HepG2 (cell line): ENCODE data around the gene AURKA. TPM values are rescaled to one million over a fixed set of nuclear protein-coding genes. Genes with fewer than 3 reads are reported as not detected.
A peak's percentile ranks its signal among the peaks of the same experiment; 100 is the strongest.

Experiments used
- ATAC-seq: fragments of 200-7000 bp; cut with Tn5 transposase; 3 replicates; pipeline ENCODE4 v1.9.1; 2020; ENCODE audit warnings: mild to moderate bottlenecking, moderate library complexity
- Bru-seq: library from RNA; stranded (reverse); fragments of 400-500 nt; gene quantifications from one replicate; lab custom pipeline; 2021; lab: Mats Ljungman, UMichigan
- BruChase-seq, 2 experiments: library from RNA; stranded (reverse); fragments of 400-500 nt; gene quantifications; one replicate each; lab custom pipeline; 2021; lab: Mats Ljungman, UMichigan
- BruUV-seq: library from RNA; stranded (reverse); fragments of 400-500 nt; replicated peaks from 2 replicates; lab custom pipeline; 2021; lab: Mats Ljungman, UMichigan
- CTCF ChIA-PET: fragments of 300-600 bp; formaldehyde crosslinking; extraction: SDS; loops from one replicate; lab custom pipeline; 2021; ENCODE audit warnings: low total read pairs, inconsistent platforms, low intra/inter-chr PET ratio; lab: Yijun Ruan, JAX
- POLR2A ChIA-PET: fragments of 350-600 bp; sonication (Branson Sonifier 250); formaldehyde crosslinking; loops from one replicate; lab custom pipeline; 2020; ENCODE audit warnings: antibody characterized with exemption, inconsistent platforms; lab: Yijun Ruan, JAX
- DNase-seq: peaks from one replicate; pipeline ENCODE4 v3.0.0-alpha.2; 2015; ENCODE audit warnings: low spot score
- FAIRE-seq: peaks from 3 replicates; lab custom pipeline; 2011; peaks lifted over from hg19 to GRCh38; lab: Jason Lieb, UNC
- H2AFZ ChIP-seq: one replicate; pipeline ENCODE4 v1.6.1; 2011; ENCODE audit warnings: low read length, inconsistent platforms
- H3K27ac ChIP-seq: fragments of 300-600 bp; 3 replicates; pipeline ENCODE4 v1.8.0; 2011; ENCODE audit warnings: mixed run types, mild to moderate bottlenecking, mixed read lengths, low read length, inconsistent platforms; ENCODE audit not compliant: insufficient read depth; ENCODE audit errors: extremely low read length
- H3K27me3 ChIP-seq, 2 experiments: fragments of 200-600 bp in 1 of 2; 2 replicates in 1 of 2; 3 replicates in 1 of 2; pipeline versions ENCODE4 v1.6.0 to v1.8.0; 2011; ENCODE audit warnings: low read length in 2 of 2, mild to moderate bottlenecking in 2 of 2, moderate library complexity in 2 of 2, inconsistent platforms in 1 of 2; ENCODE audit not compliant: insufficient read depth in 2 of 2, control insufficient read depth in 1 of 2
- H3K36me3 ChIP-seq, 2 experiments: fragments of 200-600 bp in 1 of 2; replicated peaks in 1 of 2; 2 replicates in 1 of 2; 3 replicates in 1 of 2; pipeline versions ENCODE4 v1.5.1 to v1.8.0; 2011; ENCODE audit warnings: low read length in 2 of 2, inconsistent platforms in 1 of 2; ENCODE audit not compliant: insufficient read depth in 2 of 2, control insufficient read depth in 1 of 2
- H3K4me1 ChIP-seq: 2 replicates; pipeline ENCODE4 v1.5.1; 2012; ENCODE audit warnings: low read length, inconsistent platforms; ENCODE audit not compliant: insufficient read depth
- H3K4me2 ChIP-seq: 2 replicates; pipeline ENCODE4 v1.6.0; 2011; ENCODE audit warnings: low read depth, low read length, inconsistent platforms
- H3K4me3 ChIP-seq, 3 experiments: fragments of 200-600 bp in 1 of 3; sonication (generic), shearing (Covaris generic) in 1 of 3; replicated peaks in 1 of 3; 2 replicates each; pipeline ENCODE4 v1.5.1; 2011 to 2016; ENCODE audit warnings: low read length in 3 of 3, inconsistent platforms in 2 of 3, low read depth in 2 of 3, mild to moderate bottlenecking in 2 of 3, control low read depth in 1 of 3, mixed read lengths in 1 of 3; ENCODE audit not compliant: insufficient read depth in 1 of 3
- H3K79me2 ChIP-seq: one replicate; pipeline ENCODE4 v1.6.1; 2011; ENCODE audit warnings: low read length, inconsistent platforms; ENCODE audit not compliant: insufficient read depth
- H3K9ac ChIP-seq: 2 replicates; pipeline ENCODE4 v1.6.0; 2011; ENCODE audit warnings: mild to moderate bottlenecking, low read depth, low read length, inconsistent platforms; ENCODE audit not compliant: insufficient read depth
- H3K9me3 ChIP-seq: 2 replicates; pipeline ENCODE4 v1.5.1; 2012; ENCODE audit warnings: mild to moderate bottlenecking, low read length
- H4K20me1 ChIP-seq: 2 replicates; pipeline ENCODE4 v1.6.0; 2011; ENCODE audit warnings: inconsistent platforms, mild to moderate bottlenecking, low read length, moderate library complexity; ENCODE audit not compliant: insufficient read depth
- IRX3 ChIP-seq: sonication (generic); formaldehyde crosslinking; IDR thresholded peaks from 2 replicates; pipeline ENCODE4 v1.8.1; 2023; ENCODE audit warnings: mild to moderate bottlenecking, low read depth, missing genetic modification reagents, borderline replicate concordance
- KAT8 ChIP-seq: IDR thresholded peaks from 2 replicates; pipeline ENCODE4 v1.6.1; 2016; ENCODE audit warnings: missing genetic modification reagents, missing compliant biosample characterization
- NCOA1 ChIP-seq: sonication (generic); formaldehyde crosslinking; IDR thresholded peaks from 2 replicates; pipeline ENCODE4 v1.9.0; 2021; ENCODE audit warnings: missing genetic modification reagents
- NFKBIZ ChIP-seq: IDR thresholded peaks from 2 replicates; pipeline ENCODE4 v1.6.1; 2018; ENCODE audit warnings: missing genetic modification reagents, missing compliant biosample characterization
- NR2C2 ChIP-seq: sonication (generic); formaldehyde crosslinking; IDR thresholded peaks from 2 replicates; pipeline ENCODE4 v1.4.0; 2020; ENCODE audit warnings: missing genetic modification reagents, mild to moderate bottlenecking, moderate library complexity, borderline replicate concordance
- NRL ChIP-seq: sonication (generic); formaldehyde crosslinking; IDR thresholded peaks from 2 replicates; pipeline ENCODE4 v1.5.0; 2020; ENCODE audit warnings: missing genetic modification reagents, mild to moderate bottlenecking, moderate library complexity, borderline replicate concordance
- SP2 ChIP-seq: sonication (generic); formaldehyde crosslinking; IDR thresholded peaks from 2 replicates; pipeline ENCODE4 v1.5.1; 2020; ENCODE audit warnings: mild to moderate bottlenecking, missing genetic modification reagents
- TCF7 ChIP-seq: sonication (generic); IDR thresholded peaks from 2 replicates; pipeline ENCODE4 v1.6.1; 2016; ENCODE audit warnings: antibody characterized with exemption, low read depth
- ZFP36L2 ChIP-seq: sonication (generic); formaldehyde crosslinking; IDR thresholded peaks from 2 replicates; pipeline ENCODE4 v1.4.0; 2020; ENCODE audit warnings: missing genetic modification reagents
- ZNF234 ChIP-seq: sonication (generic); formaldehyde crosslinking; conservative IDR thresholded peaks from 2 replicates; pipeline ENCODE4 v1.5.1; 2020; ENCODE audit warnings: mild to moderate bottlenecking, missing genetic modification reagents
- ZNF879 ChIP-seq: sonication (generic); formaldehyde crosslinking; IDR thresholded peaks from 2 replicates; pipeline ENCODE4 v1.8.1; 2023; ENCODE audit warnings: missing genetic modification reagents
- WGBS: methylation state at CpG from one replicate; pipeline ENCODE4 v1.1.6; 2017; ENCODE audit warnings: low lambda C conversion rate; 5-methylcytosine and 5-hydroxymethylcytosine counted together
- in situ Hi-C: cut with HindIII; loops from 2 replicates; pipeline ENCODE4 v1.10.0; 2017; ENCODE audit warnings: low pct_unique_long_range_greater_than_20kb; ENCODE audit not compliant: extremely low pct_ligation_motif_present
- intact Hi-C: fragments of 100-400 bp; cut with micrococcal nuclease; formaldehyde crosslinking; loops from one replicate; pipeline ENCODE4 v1.10.0; 2022; ENCODE audit not compliant: unreplicated experiment
- long read RNA-seq, 2 experiments: library from RNA in 1 of 2; library from polyadenylated mRNA in 1 of 2; stranded (forward) in 1 of 2; unstranded in 1 of 2; transcript quantifications; one replicate each; pipeline ENCODE4 v2.0.0, GENCODE V29; 2019 to 2022
- polyA minus RNA-seq, 3 experiments: library from RNA; depleted of rRNA, polyadenylated mRNA; stranded (reverse); fragments of >200 nt; gene quantifications; 2 replicates each; pipeline ENCODE4 v1.2.3, GENCODE V29; 2011; ENCODE audit warnings: low replicate concordance in 1 of 3
- polyA plus RNA-seq, 8 experiments: library from polyadenylated mRNA; depleted of rRNA in 3 of 8; stranded (reverse) in 7 of 8; unstranded in 1 of 8; fragments of >200 nt; fragmentation: Illumina TruSeq in 4 of 8; extraction: Trizol in 4 of 8; gene quantifications; 2 replicates each; pipeline versions ENCODE4 v1.2.1 to v1.2.3, GENCODE V29; 2011 to 2016; ENCODE audit warnings: low read depth in 4 of 8, missing spikeins in 1 of 8, mixed read lengths in 1 of 8; ENCODE audit not compliant: insufficient read depth in 1 of 8
- total RNA-seq, 5 experiments: library from RNA; depleted of rRNA; stranded (reverse); fragments of >200 nt; fragmentation: Illumina TruSeq; extraction: Trizol; gene quantifications; 2 replicates each; pipeline ENCODE4 v1.2.3, GENCODE V29; 2016; ENCODE audit warnings: low read depth in 1 of 5
- TF ChIP-seq, protein P1 (sequence below): sonication (generic); formaldehyde crosslinking; IDR thresholded peaks from 2 replicates; pipeline ENCODE4 v1.4.0; 2020; ENCODE audit warnings: mild to moderate bottlenecking, missing genetic modification reagents
- TF ChIP-seq, protein P2 (sequence below), 2 experiments: sonication (generic) in 1 of 2; formaldehyde crosslinking in 1 of 2; IDR thresholded peaks; 2 replicates each; pipeline versions ENCODE4 v1.4.0 to v1.6.1; 2018 to 2020; ENCODE audit warnings: missing genetic modification reagents in 2 of 2, borderline replicate concordance in 1 of 2, low read depth in 1 of 2, mild to moderate bottlenecking in 1 of 2, missing biosample characterization in 1 of 2

Gene AURKA
- total RNA-seq (2016; rRNA removed; fragmentation: Illumina TruSeq; extraction: Trizol): 224 and 335 TPM in 2 replicates
- total RNA-seq (2016; cell fraction: cytosol; rRNA removed; fragmentation: Illumina TruSeq; extraction: Trizol; ENCODE audit: low read depth): 127 and 136 TPM in 2 replicates
- total RNA-seq (2016; cell fraction: insoluble cytoplasmic fraction; rRNA removed; fragmentation: Illumina TruSeq; extraction: Trizol): 218 and 331 TPM in 2 replicates
- 173 and 174 TPM in 2 replicates for total RNA-seq (2016; cell fraction: membrane; rRNA removed; fragmentation: Illumina TruSeq; extraction: Trizol)
- 85.9 and 90.8 TPM in 2 replicates for total RNA-seq (2016; cell fraction: nucleus; rRNA removed; fragmentation: Illumina TruSeq; extraction: Trizol)
- 55.7 and 96.4 TPM in 2 replicates for polyA plus RNA-seq (2011; rRNA removed)
- polyA plus RNA-seq (2011; cell fraction: cytosol; rRNA removed): 60.3 and 70.8 TPM in 2 replicates
- 23.6 and 31.7 TPM in 2 replicates for polyA plus RNA-seq (2011; cell fraction: nucleus; rRNA removed)
- 41.6 and 70.4 TPM in 2 replicates for polyA plus RNA-seq (2012)
- polyA plus RNA-seq (2016; cell fraction: cytosol; fragmentation: Illumina TruSeq; extraction: Trizol; ENCODE audit: low read depth): 36.5 and 39.6 TPM in 2 replicates
- 285 and 289 TPM in 2 replicates for polyA plus RNA-seq (2016; cell fraction: insoluble cytoplasmic fraction; fragmentation: Illumina TruSeq; extraction: Trizol; ENCODE audit: low read depth)
- polyA plus RNA-seq (2016; cell fraction: membrane; fragmentation: Illumina TruSeq; extraction: Trizol; ENCODE audit: low read depth): 72.5 and 73.7 TPM in 2 replicates
- polyA plus RNA-seq (2016; cell fraction: nucleus; fragmentation: Illumina TruSeq; extraction: Trizol; ENCODE audit: insufficient read depth, low read depth): 111 and 116 TPM in 2 replicates
- 63.7 and 146 TPM in 2 replicates for polyA minus RNA-seq (2011; rRNA and poly(A)+ RNA removed; ENCODE audit: low replicate concordance)
- 43.1 and 61.1 TPM in 2 replicates for polyA minus RNA-seq (2011; cell fraction: cytosol; rRNA and poly(A)+ RNA removed)
- 25.4 and 35.1 TPM in 2 replicates for polyA minus RNA-seq (2011; cell fraction: nucleus; rRNA and poly(A)+ RNA removed)
- percentile 84 among the genes with signal in this experiment for Bru-seq, nascent RNA
- percentile 82 among the genes with signal in this experiment for BruChase-seq, experiment 1, labeled RNA remaining after a 6-hour chase
- percentile 86 among the genes with signal in this experiment for BruChase-seq, experiment 2, labeled RNA remaining after a 2-hour chase
- long read RNA-seq, experiment 1, transcript AURKA-208 (9 exons, 2,114 nt): major isoform, 41 of 230 reads
- long read RNA-seq, experiment 1, transcript AURKA-206 (9 exons, 2,169 nt): minor isoform, 21 of 230 reads
- long read RNA-seq, experiment 1, transcript AURKA-201 (10 exons, 2,223 nt): minor isoform, 12 of 230 reads
- long read RNA-seq, experiment 1, transcript AURKA-202 (9 exons, 2,248 nt): minor isoform, 33 of 230 reads
- long read RNA-seq, experiment 1, partial matches to known transcripts: 40 of 230 reads
- long read RNA-seq, experiment 1, other reads (novel, unspliced or antisense): 64 of 230 reads
- long read RNA-seq, experiment 2, transcript AURKA-208 (9 exons, 2,114 nt): major isoform, 8 of 98 reads
- long read RNA-seq, experiment 2, transcript AURKA-206 (9 exons, 2,169 nt): minor isoform, 5 of 98 reads
- long read RNA-seq, experiment 2, partial matches to known transcripts: 25 of 98 reads
- long read RNA-seq, experiment 2, other reads (novel, unspliced or antisense): 50 of 98 reads

- Histone ChIP-seq H3K4me2 (peak within 1 kb of the TSS; percentile 94), H4K20me1 (no peaks in the 10 kb centered on the region), H3K36me3 (peaks cover 15 to 45% of the 10 kb centered on the region in 2 experiments), H3K4me1 (peaks cover 52% of the 10 kb centered on the region), H3K4me3 (peak within 1 kb of the TSS; percentile 92 to 94 (median 93)), H2AFZ (peak within 1 kb of the TSS; percentile 18), H3K9me3 (no peaks in the 10 kb centered on the region), H3K79me2 (peaks cover 71% of the 10 kb centered on the region), H3K27ac (peak within 1 kb of the TSS; percentile 88), H3K9ac (peak within 1 kb of the TSS; percentile 93), H3K27me3 (peaks cover 0 to 4% of the 10 kb centered on the region in 2 experiments; a peak in 1 of 5 replicates)
- peak; percentile 95 for ATAC-seq
- WGBS: under 1% methylated on average over 49 of the region's 53 CpGs
- peak; percentile 97 for FAIRE-seq
- peak; percentile 100 for DNase-seq
- intact Hi-C loops (loop anchor here (1.0 to 2.0 kb wide), 4 partner anchors 32 to 144 kb away; partner anchors contain the start of genes MC3R and RTF2), in situ Hi-C loops (no loop called here)
- no TSS peak for BruUV-seq
- ChIA-PET POLR2A (interaction anchor here (0.6 to 4.1 kb wide), 14 partner anchors 8 to 921 kb away, joined by 3 to 91 read pairs (median 4); partner anchors contain the start of genes CASS4, FAM210B and RTF2), CTCF (no interaction called here)
- TF ChIP-seq SP2 (CRISPR knock-in tag): peak; percentile 83
- TF ChIP-seq, protein P1, sequence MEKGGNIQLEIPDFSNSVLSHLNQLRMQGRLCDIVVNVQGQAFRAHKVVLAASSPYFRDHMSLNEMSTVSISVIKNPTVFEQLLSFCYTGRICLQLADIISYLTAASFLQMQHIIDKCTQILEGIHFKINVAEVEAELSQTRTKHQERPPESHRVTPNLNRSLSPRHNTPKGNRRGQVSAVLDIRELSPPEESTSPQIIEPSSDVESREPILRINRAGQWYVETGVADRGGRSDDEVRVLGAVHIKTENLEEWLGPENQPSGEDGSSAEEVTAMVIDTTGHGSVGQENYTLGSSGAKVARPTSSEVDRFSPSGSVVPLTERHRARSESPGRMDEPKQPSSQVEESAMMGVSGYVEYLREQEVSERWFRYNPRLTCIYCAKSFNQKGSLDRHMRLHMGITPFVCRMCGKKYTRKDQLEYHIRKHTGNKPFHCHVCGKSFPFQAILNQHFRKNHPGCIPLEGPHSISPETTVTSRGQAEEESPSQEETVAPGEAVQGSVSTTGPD (CRISPR knock-in tag): 0 out of 2 replicates have a peak, but pooled peaks have one; percentile 33
- peak; percentile 84; the same call in 1 of the 2 replicates for TF ChIP-seq NCOA1
- TF ChIP-seq, protein P2, sequence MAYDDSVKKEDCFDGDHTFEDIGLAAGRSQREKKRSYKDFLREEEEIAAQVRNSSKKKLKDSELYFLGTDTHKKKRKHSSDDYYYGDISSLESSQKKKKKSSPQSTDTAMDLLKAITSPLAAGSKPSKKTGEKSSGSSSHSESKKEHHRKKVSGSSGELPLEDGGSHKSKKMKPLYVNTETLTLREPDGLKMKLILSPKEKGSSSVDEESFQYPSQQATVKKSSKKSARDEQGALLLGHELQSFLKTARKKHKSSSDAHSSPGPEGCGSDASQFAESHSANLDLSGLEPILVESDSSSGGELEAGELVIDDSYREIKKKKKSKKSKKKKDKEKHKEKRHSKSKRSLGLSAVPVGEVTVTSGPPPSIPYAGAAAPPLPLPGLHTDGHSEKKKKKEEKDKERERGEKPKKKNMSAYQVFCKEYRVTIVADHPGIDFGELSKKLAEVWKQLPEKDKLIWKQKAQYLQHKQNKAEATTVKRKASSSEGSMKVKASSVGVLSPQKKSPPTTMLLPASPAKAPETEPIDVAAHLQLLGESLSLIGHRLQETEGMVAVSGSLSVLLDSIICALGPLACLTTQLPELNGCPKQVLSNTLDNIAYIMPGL (CRISPR knock-in tag; IDR thresholded peaks at IDR 0.05; ENCODE audit: borderline replicate concordance in 1 of 2, low read depth in 1 of 2): peak; percentile 92 to 99
- peak; percentile 84; the same call in 1 of the 2 replicates for TF ChIP-seq IRX3 (CRISPR knock-in tag)
- TF ChIP-seq TCF7: peak; percentile 51; the same call in 1 of the 2 replicates
- peak; percentile 99 for TF ChIP-seq NRL (CRISPR knock-in tag)
- peak; percentile 98 for TF ChIP-seq NFKBIZ (CRISPR knock-in tag)
- peak; percentile 93 for TF ChIP-seq ZNF879 (CRISPR knock-in tag)
- TF ChIP-seq KAT8: peak; percentile 100
- TF ChIP-seq ZNF234 (CRISPR knock-in tag): no peak
- peak; percentile 97 for TF ChIP-seq NR2C2 (CRISPR knock-in tag)
- peak; percentile 95 for TF ChIP-seq ZFP36L2 (CRISPR knock-in tag)
These were observed at the start of gene AURKA, which contains the start of gene CSTF1 for GRCh38 chr20:56392132-56392880. Gene AURKA, minus strand, starts transcription at chr20:56392215. Its CDS starts 4,018 bp downstream, at chr20:56388197. Gene CSTF1, plus strand, starts transcription at chr20:56392645. Its CDS starts 2,908 bp downstream, at chr20:56395553.
